Esophagus squamous epithelium (tissue), 5 donors: Measurements from ENCODE around the gene NCOA1. TPM values are rescaled to one million over a fixed set of nuclear protein-coding genes. Genes with fewer than 3 reads are reported as not detected.

Source experiments
- DNase-seq: peaks from one replicate; lab custom pipeline; 2025; lab: John Stamatoyannopoulos, UW
- H3K27ac ChIP-seq, 4 donors: fragments of 200-600 bp; sonication (generic); one replicate each; pipeline ENCODE4 v1.5.1; 2016 to 2019; ENCODE audit warnings: mild to moderate bottlenecking in 1 of 4
- H3K27me3 ChIP-seq, 4 donors: fragments of 200-600 bp; sonication (generic); 1 replicate in 3 of 4; 2 replicates in 1 of 4; pipeline versions ENCODE4 v1.5.1 to v1.6.0; 2017 to 2021; ENCODE audit warnings: antibody characterized with exemption in 1 of 4
- H3K36me3 ChIP-seq, 3 donors: fragments of 200-600 bp; sonication (generic); one replicate each; pipeline ENCODE4 v1.5.1; 2016 to 2019
- H3K4me1 ChIP-seq, 3 donors: fragments of 200-600 bp; sonication (generic); one replicate each; pipeline ENCODE4 v1.5.1; 2017 to 2019
- H3K4me3 ChIP-seq, 4 donors: fragments of 200-600 bp; sonication (generic); 1 replicate in 3 of 4; 2 replicates in 1 of 4; pipeline ENCODE4 v1.5.1; 2016 to 2019; ENCODE audit warnings: mild to moderate bottlenecking in 2 of 4, moderate library complexity in 1 of 4
- H3K9me3 ChIP-seq, 3 donors: fragments of 200-600 bp; sonication (generic); one replicate each; pipeline ENCODE4 v1.5.1; 2016 to 2019
- POLR2A ChIP-seq, 4 donors: fragments of 450-650 bp; IDR thresholded peaks; one replicate each; pipeline ENCODE4 v1.6.1; 2017; ENCODE audit warnings: antibody characterized with exemption in 4 of 4, mild to moderate bottlenecking in 4 of 4, moderate library complexity in 3 of 4
- WGBS, 2 donors: methylation state at CpG; one replicate each; pipeline ENCODE4 v1.1.5; 2018; 5-methylcytosine and 5-hydroxymethylcytosine counted together
- intact Hi-C: fragments of 100-400 bp; cut with DNase I; formaldehyde crosslinking; loops from one replicate; pipeline ENCODE4 v1.15.0; 2022
- total RNA-seq, 4 donors: library from RNA; depleted of rRNA; stranded (reverse); fragments of >200 nt; gene quantifications; one replicate each; pipeline ENCODE4 v1.1.0, GENCODE V29; 2016
- TF ChIP-seq, protein P1 (sequence below), 6 experiments: fragments of 450-650 bp in 4 of 6; fragments of 200-600 bp in 2 of 6; sonication (generic) in 2 of 6; IDR thresholded peaks; one replicate each; pipeline ENCODE4 v1.5.1; 2016 to 2019; ENCODE audit warnings: antibody characterized with exemption in 6 of 6, mild to moderate bottlenecking in 4 of 6, moderate library complexity in 4 of 6
- donor health status: DM: yes; HTN: yes; CAD: no.

The NCOA1 gene
- total RNA-seq, 4 donors from 2014 or later: 21.3 to 45.4 (median 32.9) TPM

DNA sequence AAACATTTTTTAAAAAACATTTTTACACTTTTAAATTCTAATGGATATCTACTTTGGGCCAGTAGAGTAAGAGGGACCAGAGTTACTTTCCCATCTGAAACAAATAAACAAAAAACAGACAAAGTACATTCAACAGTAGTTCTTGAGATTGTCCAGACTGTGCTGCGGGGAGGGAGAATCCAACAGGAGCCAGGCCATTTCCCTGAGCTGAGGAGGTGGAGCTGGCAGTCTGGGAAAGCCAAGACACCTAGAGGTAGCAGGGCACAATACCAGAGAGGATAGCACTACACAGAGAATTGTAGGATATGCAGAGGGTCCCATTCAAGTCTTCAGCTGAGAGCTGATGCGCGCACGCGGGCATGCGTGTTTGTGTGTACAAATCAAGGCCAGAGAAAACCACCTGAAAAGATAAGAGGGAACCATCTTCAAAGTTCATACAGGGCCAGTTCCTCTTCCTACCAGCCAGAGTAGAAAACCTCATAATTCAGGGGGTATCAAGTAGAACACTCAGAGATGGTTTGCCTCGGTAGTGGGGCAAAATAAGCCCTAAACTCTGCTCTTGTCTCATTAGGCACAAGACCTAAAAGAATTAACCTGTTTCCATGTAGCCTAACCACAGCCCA is 258.1 kb downstream of the NCOA1 start:
- Histone ChIP-seq H3K4me3 (no peak overlapping the region), H3K36me3 (peaks cover 2 to 66% (median 4%) of the 10 kb centered on the region in 3 donors), H3K27me3 (no peaks in the 10 kb centered on the region), H3K27ac (no peak overlapping the region), H3K4me1 (peaks cover 0 to 5% (median 0%) of the 10 kb centered on the region in 3 donors), H3K9me3 (no peaks in the 10 kb centered on the region)
- intact Hi-C loops: no loop called here
- TF ChIP-seq POLR2A (IDR thresholded peaks at IDR 0.05): no peak
- TF ChIP-seq, protein P1, sequence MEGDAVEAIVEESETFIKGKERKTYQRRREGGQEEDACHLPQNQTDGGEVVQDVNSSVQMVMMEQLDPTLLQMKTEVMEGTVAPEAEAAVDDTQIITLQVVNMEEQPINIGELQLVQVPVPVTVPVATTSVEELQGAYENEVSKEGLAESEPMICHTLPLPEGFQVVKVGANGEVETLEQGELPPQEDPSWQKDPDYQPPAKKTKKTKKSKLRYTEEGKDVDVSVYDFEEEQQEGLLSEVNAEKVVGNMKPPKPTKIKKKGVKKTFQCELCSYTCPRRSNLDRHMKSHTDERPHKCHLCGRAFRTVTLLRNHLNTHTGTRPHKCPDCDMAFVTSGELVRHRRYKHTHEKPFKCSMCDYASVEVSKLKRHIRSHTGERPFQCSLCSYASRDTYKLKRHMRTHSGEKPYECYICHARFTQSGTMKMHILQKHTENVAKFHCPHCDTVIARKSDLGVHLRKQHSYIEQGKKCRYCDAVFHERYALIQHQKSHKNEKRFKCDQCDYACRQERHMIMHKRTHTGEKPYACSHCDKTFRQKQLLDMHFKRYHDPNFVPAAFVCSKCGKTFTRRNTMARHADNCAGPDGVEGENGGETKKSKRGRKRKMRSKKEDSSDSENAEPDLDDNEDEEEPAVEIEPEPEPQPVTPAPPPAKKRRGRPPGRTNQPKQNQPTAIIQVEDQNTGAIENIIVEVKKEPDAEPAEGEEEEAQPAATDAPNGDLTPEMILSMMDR (IDR thresholded peaks at IDR 0.05): no peak
- 96% methylated on average over 7 of the region's 7 CpGs for WGBS, 2 donors
- DNase-seq: no peak

GRCh38 chr2:24754985-24755705 is 264.1 kb downstream of the NCOA1 start:
- TF ChIP-seq POLR2A (IDR thresholded peaks at IDR 0.05): no peak
- TF ChIP-seq, protein P1 (IDR thresholded peaks at IDR 0.05): no peak
- intact Hi-C loops: no loop called here
- WGBS, 2 donors: 76 to 86% methylated on average over 3 of the region's 3 CpGs
- no peaks in the 10 kb centered on the region for H3K9me3 ChIP-seq
- DNase-seq: no peak
- no peak overlapping the region for H3K4me3 ChIP-seq
- no peaks in the 10 kb centered on the region for H3K27me3 ChIP-seq
- H3K36me3 ChIP-seq: peaks cover 4 to 91% (median 13%) of the 10 kb centered on the region in 3 donors
- H3K27ac ChIP-seq: no peak overlapping the region
- no peaks in the 10 kb centered on the region for H3K4me1 ChIP-seq

GRCh38 chr2:24756789-24757188 is 265.7 kb downstream of the NCOA1 start:
- Histone ChIP-seq H3K4me1 (no peaks in the 10 kb centered on the region), H3K27ac (no peak overlapping the region), H3K27me3 (no peaks in the 10 kb centered on the region), H3K4me3 (no peak overlapping the region), H3K36me3 (peaks cover 4 to 100% (median 13%) of the 10 kb centered on the region in 3 donors), H3K9me3 (no peaks in the 10 kb centered on the region)
- 100% methylated on average over 1 of the region's 1 CpG for WGBS, 2 donors
- DNase-seq: no peak
- no peak for TF ChIP-seq POLR2A (IDR thresholded peaks at IDR 0.05)
- TF ChIP-seq, protein P1 (IDR thresholded peaks at IDR 0.05): no peak
- intact Hi-C loops: no loop called here

GRCh38 chr2:24761866-24762265 is 270.8 kb downstream of the NCOA1 start:
- H3K36me3 ChIP-seq: peaks cover 0 to 99% (median 20%) of the 10 kb centered on the region in 3 donors
- H3K27me3 ChIP-seq: no peaks in the 10 kb centered on the region
- WGBS, 2 donors: 88 to 92% methylated on average over 4 to 5 of the region's 5 CpGs
- H3K27ac ChIP-seq: no peak overlapping the region
- DNase-seq: no peak
- intact Hi-C loops: no loop called here
- H3K4me3 ChIP-seq: no peak overlapping the region
- H3K4me1 ChIP-seq: no peaks in the 10 kb centered on the region
- H3K9me3 ChIP-seq: no peaks in the 10 kb centered on the region
- TF ChIP-seq, protein P1 (IDR thresholded peaks at IDR 0.05): no peak
- TF ChIP-seq POLR2A (IDR thresholded peaks at IDR 0.05): no peak

DNA sequence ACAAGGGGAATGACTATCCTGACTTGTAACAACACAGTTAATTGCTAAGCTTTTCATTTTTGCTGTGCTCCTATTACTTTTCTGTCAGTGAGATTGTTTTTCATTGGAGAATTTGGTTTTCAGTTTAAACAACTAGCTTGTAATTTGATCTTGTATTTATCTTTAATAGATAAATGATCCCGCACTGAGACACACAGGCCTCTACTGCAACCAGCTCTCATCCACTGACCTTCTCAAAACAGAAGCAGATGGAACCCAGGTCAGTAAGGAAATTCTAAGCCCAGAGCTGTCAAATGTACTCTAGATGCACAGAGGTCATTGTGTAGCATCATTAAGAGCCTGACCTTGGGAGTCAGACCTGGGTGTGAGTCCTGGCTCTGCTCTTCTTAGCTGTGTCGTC is 271.5 kb downstream of the NCOA1 start:
- no peaks in the 10 kb centered on the region for H3K9me3 ChIP-seq
- no peak for TF ChIP-seq POLR2A (IDR thresholded peaks at IDR 0.05)
- TF ChIP-seq, protein P1 (IDR thresholded peaks at IDR 0.05): no peak
- peaks cover 0 to 94% (median 20%) of the 10 kb centered on the region in 3 donors for H3K36me3 ChIP-seq
- WGBS, 2 donors: 72 to 91% methylated on average over 2 of the region's 2 CpGs
- H3K4me1 ChIP-seq: no peaks in the 10 kb centered on the region
- no peaks in the 10 kb centered on the region for H3K27me3 ChIP-seq
- no peak for DNase-seq
- intact Hi-C loops: no loop called here
- no peak overlapping the region for H3K4me3 ChIP-seq
- H3K27ac ChIP-seq: no peak overlapping the region
